ENCODE results near the gene SOBP. TPM values are rescaled to one million over a fixed set of nuclear protein-coding genes. Genes with fewer than 3 reads are reported as not detected.

SOBP gene
- total and polyA plus RNA-seq, 2 donors (not counting 1 experiment from before 2014, with no cell fraction given): 2.7 to 6.3 TPM

DNA sequence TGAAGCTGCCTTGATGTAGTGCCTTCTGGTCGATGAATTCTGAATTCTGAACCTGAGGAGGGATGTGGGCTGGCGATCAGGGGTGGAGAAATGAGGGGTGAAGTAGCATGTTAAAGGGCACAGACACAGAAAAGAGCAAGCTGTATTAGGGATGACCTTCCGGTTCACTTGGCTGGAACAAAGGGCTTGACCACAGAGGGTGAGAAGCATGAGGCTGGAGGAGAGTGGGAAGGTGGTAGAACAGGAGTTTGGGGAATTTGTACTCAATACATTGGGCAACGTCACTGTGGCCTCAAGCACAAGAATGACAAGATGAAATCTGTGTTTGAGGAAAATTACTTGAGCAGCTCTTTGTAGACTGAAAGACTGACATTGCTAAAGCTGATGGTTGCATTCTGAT, 155.8 kb downstream of the SOBP start:
- H3K27me3 ChIP-seq (ENCODE audit: control insufficient read depth, insufficient read depth, low read length): no peaks in the 10 kb centered on the region
- no peaks in the 10 kb centered on the region for H3K9me3 ChIP-seq (ENCODE audit: control insufficient read depth, insufficient read depth, low read depth, low read length)
- no peak overlapping the region for H2AFZ ChIP-seq (ENCODE audit: low read length)
- H3K27ac ChIP-seq (ENCODE audit: insufficient read depth, low read length): no peak overlapping the region
- H3K4me3 ChIP-seq (replicated peaks in 1 of 4; ENCODE audit: control extremely low read depth in 1 of 4, insufficient read depth in 1 of 4, low read depth in 3 of 4, low read length in 4 of 4): no peak overlapping the region
- no peaks in the 10 kb centered on the region for H3K79me2 ChIP-seq (ENCODE audit: control insufficient read depth, insufficient read depth, low read length)
- no peak overlapping the region for H3K4me2 ChIP-seq (ENCODE audit: extremely low read depth, insufficient read depth, low read length)
- TF ChIP-seq EZH2 (IDR thresholded peaks at IDR 0.05; ENCODE audit: low read length, missing control alignments) (no peak), CTCF (conservative IDR thresholded peaks at IDR 0.05 in 1 of 2, IDR thresholded peaks at IDR 0.05 in 1 of 2; ENCODE audit: low read depth in 1 of 2, low read length in 2 of 2) (no peak)
- DNase-seq (ENCODE audit: low read depth in 2 of 2): no peak
- no peak overlapping the region for H3K9ac ChIP-seq (ENCODE audit: insufficient read depth, low read length)
- H3K36me3 ChIP-seq (ENCODE audit: control insufficient read depth, insufficient read depth, low read length): no peaks in the 10 kb centered on the region
- no peaks in the 10 kb centered on the region for H4K20me1 ChIP-seq (ENCODE audit: control insufficient read depth, extremely low read depth, insufficient read depth, low read length)
- H3K4me1 ChIP-seq (ENCODE audit: control insufficient read depth, extremely low read depth, insufficient read depth, low read length): peaks cover 2% of the 10 kb centered on the region

DNA sequence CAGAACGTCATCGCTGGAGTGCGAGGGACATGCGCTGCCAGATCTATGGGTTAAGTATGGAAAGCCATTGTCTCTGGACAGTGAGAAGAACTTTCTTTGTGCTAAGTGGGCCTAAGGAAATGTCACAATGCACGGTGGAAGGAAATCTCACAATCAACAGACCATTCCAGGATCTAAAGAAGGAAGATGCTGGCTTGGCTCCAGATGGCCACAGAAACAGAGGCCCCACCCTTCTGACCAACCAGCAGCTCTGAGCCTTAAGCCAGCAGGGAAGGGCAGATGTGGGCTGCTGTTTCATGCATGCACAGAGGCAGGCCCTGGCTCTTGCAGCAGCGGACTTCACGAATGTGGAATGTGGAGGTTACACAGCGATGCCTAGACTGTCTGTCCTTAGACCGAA, 156.3 kb downstream of the SOBP start:
- Histone ChIP-seq H3K27ac (ENCODE audit: insufficient read depth, low read length) (no peak overlapping the region), H3K27me3 (ENCODE audit: control insufficient read depth, insufficient read depth, low read length) (no peaks in the 10 kb centered on the region), H3K36me3 (ENCODE audit: control insufficient read depth, insufficient read depth, low read length) (no peaks in the 10 kb centered on the region), H2AFZ (ENCODE audit: low read length) (no peak overlapping the region), H3K79me2 (ENCODE audit: control insufficient read depth, insufficient read depth, low read length) (no peaks in the 10 kb centered on the region), H3K4me3 (replicated peaks in 1 of 4; ENCODE audit: control extremely low read depth in 1 of 4, insufficient read depth in 1 of 4, low read depth in 3 of 4, low read length in 4 of 4) (no peak overlapping the region), H3K9me3 (ENCODE audit: control insufficient read depth, insufficient read depth, low read depth, low read length) (no peaks in the 10 kb centered on the region), H3K4me1 (ENCODE audit: control insufficient read depth, extremely low read depth, insufficient read depth, low read length) (peaks cover 2% of the 10 kb centered on the region), H4K20me1 (ENCODE audit: control insufficient read depth, extremely low read depth, insufficient read depth, low read length) (no peaks in the 10 kb centered on the region), H3K9ac (ENCODE audit: insufficient read depth, low read length) (no peak overlapping the region), H3K4me2 (ENCODE audit: extremely low read depth, insufficient read depth, low read length) (no peak overlapping the region)
- peak in 1 of 2 donors; percentile 74 for DNase-seq (ENCODE audit: low read depth in 2 of 2)
- TF ChIP-seq CTCF (conservative IDR thresholded peaks at IDR 0.05 in 1 of 2, IDR thresholded peaks at IDR 0.05 in 1 of 2; ENCODE audit: low read depth in 1 of 2, low read length in 2 of 2): no peak
- no peak for TF ChIP-seq EZH2 (IDR thresholded peaks at IDR 0.05; ENCODE audit: low read length, missing control alignments)

- Histone ChIP-seq H3K9ac (ENCODE audit: insufficient read depth, low read length) (no peak overlapping the region), H3K4me3 (replicated peaks in 1 of 4; ENCODE audit: control extremely low read depth in 1 of 4, insufficient read depth in 1 of 4, low read depth in 3 of 4, low read length in 4 of 4) (no peak overlapping the region), H3K27me3 (ENCODE audit: control insufficient read depth, insufficient read depth, low read length) (no peaks in the 10 kb centered on the region), H3K36me3 (ENCODE audit: control insufficient read depth, insufficient read depth, low read length) (no peaks in the 10 kb centered on the region), H3K79me2 (ENCODE audit: control insufficient read depth, insufficient read depth, low read length) (no peaks in the 10 kb centered on the region), H3K4me1 (ENCODE audit: control insufficient read depth, extremely low read depth, insufficient read depth, low read length) (peaks cover 2% of the 10 kb centered on the region), H3K4me2 (ENCODE audit: extremely low read depth, insufficient read depth, low read length) (no peak overlapping the region), H3K9me3 (ENCODE audit: control insufficient read depth, insufficient read depth, low read depth, low read length) (no peaks in the 10 kb centered on the region), H2AFZ (ENCODE audit: low read length) (no peak overlapping the region), H4K20me1 (ENCODE audit: control insufficient read depth, extremely low read depth, insufficient read depth, low read length) (no peaks in the 10 kb centered on the region), H3K27ac (ENCODE audit: insufficient read depth, low read length) (no peak overlapping the region)
- TF ChIP-seq CTCF (conservative IDR thresholded peaks at IDR 0.05 in 1 of 2, IDR thresholded peaks at IDR 0.05 in 1 of 2; ENCODE audit: low read depth in 1 of 2, low read length in 2 of 2) (no peak), EZH2 (IDR thresholded peaks at IDR 0.05; ENCODE audit: low read length, missing control alignments) (no peak)
- no peak for DNase-seq (ENCODE audit: low read depth in 2 of 2)
Measured at GRCh38 chr6:107646776-107647438, 157.0 kb downstream of the SOBP start.
